Measurements from ENCODE around the gene RND1. TPM values are rescaled to one million over a fixed set of nuclear protein-coding genes. Genes with fewer than 3 reads are reported as not detected.
"Not testable (repeated sequence)": the region's sequence is repeated elsewhere in the genome, so short reads cannot be mapped to it uniquely, and the experiment has no call there.

Gene RND1
- total RNA-seq, 2 experiments from 2014 or later, result 2.3 to 3.2 TPM

GRCh38 chr12:48862760-48863159, 2.9 kb downstream of the RND1 start:
- no peak for TF ChIP-seq CTCF (IDR thresholded peaks at IDR 0.05)
- no peaks in the 10 kb centered on the region for H3K36me3 Mint-ChIP-seq (ENCODE audit: low read depth)
- POLR2A ChIA-PET, result interaction anchor here (2.3 to 7.4 kb wide), 2 partner anchors 11 to 61 kb away, joined by 8 to 56 read pairs; partner anchors contain the start of gene DDX23
- CTCF ChIA-PET, result interaction anchor here (1.3 to 9.2 kb wide), 2 partner anchors 11 to 42 kb away, joined by 6 to 103 read pairs; partner anchors contain the start of gene DDX23
- intact Hi-C loops (cut with micrococcal nuclease), result no loop called here
- no peaks in the 10 kb centered on the region for H3K9me3 Mint-ChIP-seq
- peaks cover 24% of the 10 kb centered on the region for H3K27me3 Mint-ChIP-seq
- DNase-seq (no peak), ATAC-seq (no peak)
- H3K4me1 Mint-ChIP-seq (ENCODE audit: low read depth), result peaks cover 21% of the 10 kb centered on the region
- H3K27ac Mint-ChIP-seq, result no peak overlapping the region
- H3K4me3 Mint-ChIP-seq, result no peak overlapping the region

- POLR2A ChIA-PET, result interaction anchor here (0.7 to 2.3 kb wide), 2 partner anchors 63 to 270 kb away, joined by 3 to 8 read pairs; partner anchors contain the start of gene TUBA1B
- DNase-seq, result peak; percentile 34
Observed at GRCh38 chr12:48861111-48861510, 4.6 kb downstream of the RND1 start.

GRCh38 chr12:48860236-48860635, 5.4 kb downstream of the RND1 start:
- H3K9me3 Mint-ChIP-seq; ATAC-seq; H3K36me3 Mint-ChIP-seq (ENCODE audit: low read depth); intact Hi-C loops (cut with micrococcal nuclease); H3K27ac Mint-ChIP-seq; H3K4me3 Mint-ChIP-seq; DNase-seq: not testable (repeated sequence)
- POLR2A ChIA-PET, result interaction anchor here (0.6 to 0.7 kb wide), 2 partner anchors 59 to 271 kb away, joined by 3 to 4 read pairs; partner anchors contain the start of gene TUBA1B
- CTCF ChIA-PET, result interaction anchor here (0.6 to 12.8 kb wide), 5 partner anchors 8 to 244 kb away, joined by 3 to 294 read pairs (median 3); partner anchors contain the start of gene DDX23
- Mint-ChIP-seq H3K27me3 (peaks cover 24% of the 10 kb centered on the region), H3K4me1 (ENCODE audit: low read depth) (peaks cover 16% of the 10 kb centered on the region)

More at GRCh38 chr12:48861111-48861510, 4.6 kb downstream of the RND1 start:
- Mint-ChIP-seq H3K27ac (no peak overlapping the region), H3K9me3 (no peaks in the 10 kb centered on the region), H3K4me3 (no peak overlapping the region), H3K27me3 (peaks cover 24% of the 10 kb centered on the region), H3K4me1 (ENCODE audit: low read depth) (peaks cover 19% of the 10 kb centered on the region), H3K36me3 (ENCODE audit: low read depth) (no peaks in the 10 kb centered on the region)
- ATAC-seq, result no peak
- CTCF ChIA-PET, result interaction anchor here (0.7 to 12.8 kb wide), 3 partner anchors 9 to 64 kb away, joined by 3 to 294 read pairs (median 103); partner anchors contain the start of gene DDX23
- intact Hi-C loops (cut with micrococcal nuclease), result no loop called here
- no peak for TF ChIP-seq CTCF (IDR thresholded peaks at IDR 0.05)

GRCh38 chr12:48859607-48860006, 6.1 kb downstream of the RND1 start:
- POLR2A ChIA-PET, result interaction anchor here (0.6 kb wide), 1 partner anchor 60 kb away, joined by 4 read pairs; no protein-coding TSS in a partner anchor
- CTCF ChIA-PET, result interaction anchor here (0.6 to 12.8 kb wide), 4 partner anchors 31 to 244 kb away, joined by 3 to 294 read pairs (median 6); a partner anchor contains a TSS
- intact Hi-C loops (cut with micrococcal nuclease), result no loop called here

GRCh38 chr12:48858043-48858442, 7.6 kb downstream of the RND1 start:
- Mint-ChIP-seq H3K4me3 (no peak overlapping the region), H3K9me3 (no peaks in the 10 kb centered on the region), H3K27ac (no peak overlapping the region), H3K27me3 (peaks cover 5% of the 10 kb centered on the region), H3K36me3 (ENCODE audit: low read depth) (no peaks in the 10 kb centered on the region), H3K4me1 (ENCODE audit: low read depth) (peaks cover 4% of the 10 kb centered on the region)
- intact Hi-C loops (cut with micrococcal nuclease), result no loop called here
- ATAC-seq (no peak), DNase-seq (no peak)
- ChIA-PET POLR2A (no interaction called here), CTCF (interaction anchor here (1.5 to 12.8 kb wide), 2 partner anchors 32 to 119 kb away, joined by 4 to 294 read pairs; no protein-coding TSS in a partner anchor)
- TF ChIP-seq CTCF (IDR thresholded peaks at IDR 0.05), result no peak

More at GRCh38 chr12:48859607-48860006, 6.1 kb downstream of the RND1 start:
- no peaks in the 10 kb centered on the region for H3K36me3 Mint-ChIP-seq (ENCODE audit: low read depth)
- DNase-seq (no peak), ATAC-seq (no peak)
- TF ChIP-seq CTCF (IDR thresholded peaks at IDR 0.05), result no peak
- peaks cover 9% of the 10 kb centered on the region for H3K4me1 Mint-ChIP-seq (ENCODE audit: low read depth)
- no peak overlapping the region for H3K4me3 Mint-ChIP-seq
- H3K27ac Mint-ChIP-seq, result no peak overlapping the region
- no peaks in the 10 kb centered on the region for H3K9me3 Mint-ChIP-seq
- H3K27me3 Mint-ChIP-seq, result peaks cover 21% of the 10 kb centered on the region
